HT1080 (cell line): ENCODE results near the gene CLSTN3. TPM values are rescaled to one million over a fixed set of nuclear protein-coding genes. Genes with fewer than 3 reads are reported as not detected.

Experiments used
- DNase-seq: peaks from one replicate; pipeline ENCODE4 v3.0.0-alpha.2; 2015; ENCODE audit warnings: low read depth
- total RNA-seq: library from RNA; depleted of rRNA; stranded (reverse); fragments of >200 nt; shearing (Covaris generic); gene quantifications from 2 replicates; pipeline ENCODE4 v1.2.3, GENCODE V29; 2014

CLSTN3 gene
- total RNA-seq, 1 experiment from 2014 or later = 14.0 TPM

- DNase-seq = no peak
Observed at GRCh38 chr12:7125632-7126227, 4.4 kb upstream of the CLSTN3 start.

- no peak for DNase-seq
Observed at GRCh38 chr12:7127916-7128626, 2.1 kb upstream of the CLSTN3 start.

- DNase-seq = no peak
Observed at GRCh38 chr12:7128681-7129286, 1.4 kb upstream of the CLSTN3 start, which contains the start of gene RBP5. RBP5 (minus strand) TSS chr12:7128889; CDS start chr12:7128775, 114 bp downstream.

- no peak for DNase-seq
Observed at GRCh38 chr12:7129287-7129871, 792 bp upstream of the CLSTN3 start.

GRCh38 chr12:7130701-7131501 is 730 bp downstream of the CLSTN3 start:
- DNase-seq = peak; percentile 22

- peak; percentile 50 for DNase-seq
Observed at GRCh38 chr12:7131502-7131866, 1.3 kb downstream of the CLSTN3 start.

- no peak for DNase-seq
Observed at GRCh38 chr12:7134396-7135166, 4.4 kb downstream of the CLSTN3 start.

- DNase-seq = no peak
Observed at GRCh38 chr12:7136071-7136470, 5.9 kb downstream of the CLSTN3 start.

GRCh38 chr12:7136676-7137075 is 6.5 kb downstream of the CLSTN3 start:
- no peak for DNase-seq

- no peak for DNase-seq
Observed at GRCh38 chr12:7137908-7138307, 7.7 kb downstream of the CLSTN3 start.

- no peak for DNase-seq
Observed at GRCh38 chr12:7139200-7139599, 9.0 kb downstream of the CLSTN3 start.

- no peak for DNase-seq
Observed at GRCh38 chr12:7141351-7142005, 11.3 kb downstream of the CLSTN3 start.

- peak; percentile 59 for DNase-seq
Observed at GRCh38 chr12:7142056-7142644, 12.0 kb downstream of the CLSTN3 start.

- no peak for DNase-seq
Observed at GRCh38 chr12:7142809-7143465, 12.8 kb downstream of the CLSTN3 start.

- no peak for DNase-seq
Observed at GRCh38 chr12:7143564-7143963, 13.4 kb downstream of the CLSTN3 start.

- peak; percentile 21 for DNase-seq
Observed at GRCh38 chr12:7144414-7145120, 14.4 kb downstream of the CLSTN3 start.

GRCh38 chr12:7145671-7146070 is 15.5 kb downstream of the CLSTN3 start:
- no peak for DNase-seq

GRCh38 chr12:7146228-7146627 is 16.1 kb downstream of the CLSTN3 start:
- no peak for DNase-seq

- DNase-seq = no peak
Observed at GRCh38 chr12:7146906-7147305, 16.7 kb downstream of the CLSTN3 start.
